Measurements from ENCODE around the gene LCP2.

LCP2 gene

GRCh38 chr5:170306381-170306831 lies 8.8 kb upstream of the LCP2 start:
- TF ChIP-seq, protein P1, sequence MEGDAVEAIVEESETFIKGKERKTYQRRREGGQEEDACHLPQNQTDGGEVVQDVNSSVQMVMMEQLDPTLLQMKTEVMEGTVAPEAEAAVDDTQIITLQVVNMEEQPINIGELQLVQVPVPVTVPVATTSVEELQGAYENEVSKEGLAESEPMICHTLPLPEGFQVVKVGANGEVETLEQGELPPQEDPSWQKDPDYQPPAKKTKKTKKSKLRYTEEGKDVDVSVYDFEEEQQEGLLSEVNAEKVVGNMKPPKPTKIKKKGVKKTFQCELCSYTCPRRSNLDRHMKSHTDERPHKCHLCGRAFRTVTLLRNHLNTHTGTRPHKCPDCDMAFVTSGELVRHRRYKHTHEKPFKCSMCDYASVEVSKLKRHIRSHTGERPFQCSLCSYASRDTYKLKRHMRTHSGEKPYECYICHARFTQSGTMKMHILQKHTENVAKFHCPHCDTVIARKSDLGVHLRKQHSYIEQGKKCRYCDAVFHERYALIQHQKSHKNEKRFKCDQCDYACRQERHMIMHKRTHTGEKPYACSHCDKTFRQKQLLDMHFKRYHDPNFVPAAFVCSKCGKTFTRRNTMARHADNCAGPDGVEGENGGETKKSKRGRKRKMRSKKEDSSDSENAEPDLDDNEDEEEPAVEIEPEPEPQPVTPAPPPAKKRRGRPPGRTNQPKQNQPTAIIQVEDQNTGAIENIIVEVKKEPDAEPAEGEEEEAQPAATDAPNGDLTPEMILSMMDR (IDR thresholded peaks at IDR 0.05; ENCODE audit: extremely low read depth, insufficient read depth, missing control alignments) = no peak
- in situ Hi-C loops (cut with MboI; ENCODE audit: low pct_unique_long_range_greater_than_20kb, low sequenced_read_pairs, unreplicated experiment) = no loop called here
- no peak for DNase-seq (ENCODE audit: low spot score)

DNA sequence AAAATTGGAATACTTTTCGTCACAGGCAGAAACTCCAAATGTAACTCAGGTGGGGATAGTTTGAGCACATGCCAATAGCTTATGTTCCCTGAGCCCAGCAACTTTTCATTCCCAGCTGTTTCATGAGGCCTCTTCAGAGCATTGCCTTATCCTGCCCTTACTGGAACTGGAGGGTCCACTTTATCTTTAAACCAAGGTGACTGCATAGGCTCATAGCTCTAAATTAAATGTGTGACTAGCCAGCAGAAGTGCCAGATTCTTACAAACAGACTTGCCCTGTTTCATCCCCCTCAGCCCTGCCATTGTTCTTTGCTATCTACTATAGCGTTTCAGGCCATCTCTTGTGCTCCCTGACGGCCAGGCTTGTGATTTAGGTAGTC lies 8.1 kb upstream of the LCP2 start:
- in situ Hi-C loops (cut with MboI; ENCODE audit: low pct_unique_long_range_greater_than_20kb, low sequenced_read_pairs, unreplicated experiment) = no loop called here
- no peak for DNase-seq (ENCODE audit: low spot score)
- TF ChIP-seq, protein P1 (IDR thresholded peaks at IDR 0.05; ENCODE audit: extremely low read depth, insufficient read depth, missing control alignments) = no peak

GRCh38 chr5:170305016-170305645 lies 7.6 kb upstream of the LCP2 start:
- in situ Hi-C loops (cut with MboI; ENCODE audit: low pct_unique_long_range_greater_than_20kb, low sequenced_read_pairs, unreplicated experiment) = no loop called here
- TF ChIP-seq, protein P1 (IDR thresholded peaks at IDR 0.05; ENCODE audit: extremely low read depth, insufficient read depth, missing control alignments) = no peak

GRCh38 chr5:170303549-170303948 lies 6.0 kb upstream of the LCP2 start:
- DNase-seq (ENCODE audit: low spot score) = no peak
- TF ChIP-seq, protein P1 (IDR thresholded peaks at IDR 0.05; ENCODE audit: extremely low read depth, insufficient read depth, missing control alignments) = no peak
- in situ Hi-C loops (cut with MboI; ENCODE audit: low pct_unique_long_range_greater_than_20kb, low sequenced_read_pairs, unreplicated experiment) = no loop called here

More at GRCh38 chr5:170305016-170305645, 7.6 kb upstream of the LCP2 start:
- no peak for DNase-seq (ENCODE audit: low spot score)

DNA sequence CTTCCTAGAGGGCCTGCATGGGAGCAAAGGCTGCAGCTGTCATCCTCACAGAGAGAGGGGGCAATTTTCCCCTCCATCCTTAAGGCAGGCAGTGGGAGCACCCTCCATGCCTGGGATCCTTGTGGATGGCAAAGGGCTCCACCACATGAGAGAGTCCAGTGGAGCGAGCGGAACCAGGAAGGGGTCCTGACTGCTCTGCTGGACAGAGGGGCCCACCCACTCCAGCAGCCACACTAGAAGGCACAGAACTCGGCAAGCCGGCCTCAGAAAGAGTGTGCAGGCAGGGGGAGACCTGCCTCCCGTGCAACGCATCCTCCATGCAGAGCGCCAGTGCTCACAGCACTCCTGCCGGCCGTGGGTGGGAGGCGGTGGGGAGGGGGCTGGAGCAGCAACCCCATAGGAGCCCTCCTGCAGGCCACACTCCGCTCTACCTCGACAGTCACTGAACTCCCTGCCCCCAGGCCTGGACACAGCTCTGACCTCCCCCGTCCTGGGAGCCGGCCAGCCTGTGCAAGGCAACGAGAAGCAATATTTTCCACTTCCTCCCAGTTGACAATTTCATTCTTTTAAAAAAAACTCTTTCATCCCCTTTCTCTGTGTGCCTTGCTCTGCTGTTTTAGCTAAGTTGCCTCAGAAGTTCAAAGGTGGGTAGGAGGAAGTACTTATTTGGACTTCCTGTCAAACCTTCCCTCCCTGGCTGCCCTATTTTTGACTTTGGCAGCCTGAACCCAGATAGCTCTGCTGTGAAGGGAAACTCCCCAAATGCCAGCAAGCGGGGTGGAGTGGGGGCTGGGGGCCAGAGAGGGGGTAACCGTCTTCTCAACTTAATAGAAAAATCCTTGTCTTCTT lies 5.3 kb upstream of the LCP2 start:
- TF ChIP-seq, protein P1 (IDR thresholded peaks at IDR 0.05; ENCODE audit: extremely low read depth, insufficient read depth, missing control alignments) = no peak
- DNase-seq (ENCODE audit: low spot score) = peak; percentile 69
- in situ Hi-C loops (cut with MboI; ENCODE audit: low pct_unique_long_range_greater_than_20kb, low sequenced_read_pairs, unreplicated experiment) = no loop called here

DNA sequence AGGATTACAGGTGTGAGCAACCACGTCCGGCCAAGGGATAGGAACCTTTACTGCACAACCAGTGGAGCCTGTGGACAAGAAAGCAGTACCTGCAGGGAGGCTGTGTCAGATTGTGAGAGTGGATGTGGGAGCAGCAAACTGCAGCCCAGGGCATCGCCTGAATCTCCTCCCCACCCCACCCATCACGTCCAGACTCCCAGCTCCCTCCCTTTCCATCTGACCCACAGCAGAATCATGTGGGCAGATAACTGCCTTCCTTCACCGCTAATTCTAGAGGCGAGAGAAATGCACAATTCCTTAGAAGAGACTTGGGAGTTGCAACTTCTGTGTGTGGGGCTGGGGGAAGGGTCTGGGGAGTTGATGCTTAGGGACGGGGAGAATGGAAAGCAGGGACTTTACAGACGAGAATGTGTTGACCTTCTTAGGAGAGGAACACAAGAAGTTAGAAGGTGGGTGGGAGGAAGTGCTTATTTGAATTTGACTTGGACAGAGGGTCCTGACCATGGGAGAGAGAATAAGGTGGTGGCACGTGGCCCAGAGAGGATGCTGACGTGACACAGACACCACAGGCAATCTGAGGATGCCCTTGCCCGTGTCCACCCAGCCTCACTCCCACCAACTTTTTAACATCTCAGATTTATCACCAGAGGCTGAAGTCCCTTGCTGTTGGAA lies 4.5 kb upstream of the LCP2 start:
- DNase-seq (ENCODE audit: low spot score) = no peak
- TF ChIP-seq, protein P1 (IDR thresholded peaks at IDR 0.05; ENCODE audit: extremely low read depth, insufficient read depth, missing control alignments) = no peak
- in situ Hi-C loops (cut with MboI; ENCODE audit: low pct_unique_long_range_greater_than_20kb, low sequenced_read_pairs, unreplicated experiment) = no loop called here
